Activated T-helper 9 cell treated with anti-CD3 and anti-CD28 coated beads, Interleukin-2, amount 50 U/mL, for 16 hours (primary cell): ENCODE data around the gene HVCN1.
"Not testable (repeated sequence)": the region's sequence is repeated elsewhere in the genome, so short reads cannot be mapped to it uniquely, and the experiment has no call there.

Experiments used
- DNase-seq: peaks from one replicate; pipeline ENCODE4 v3.0.0-alpha.2; 2020; ENCODE audit warnings: low read depth

HVCN1 gene

GRCh38 chr12:110688446-110689280 is at the start of gene HVCN1:
Gene HVCN1 (minus strand): TSS chr12:110689115. CDS start chr12:110683245, 5,870 bp downstream.
- peak; percentile 11 for DNase-seq

GRCh38 chr12:110737532-110737931 is 48.6 kb upstream of the HVCN1 start:
- no peak for DNase-seq

GRCh38 chr12:110737016-110737415 is 48.1 kb upstream of the HVCN1 start:
- not testable (repeated sequence) for DNase-seq

GRCh38 chr12:110733900-110734299 is 45.0 kb upstream of the HVCN1 start:
- no peak for DNase-seq

GRCh38 chr12:110733089-110733715 is 44.3 kb upstream of the HVCN1 start:
- no peak for DNase-seq

- no peak for DNase-seq
Observed at GRCh38 chr12:110732572-110732971, 43.7 kb upstream of the HVCN1 start.

GRCh38 chr12:110731479-110731878 is 42.6 kb upstream of the HVCN1 start:
- no peak for DNase-seq

- no peak for DNase-seq
Observed at GRCh38 chr12:110728628-110729027, 39.7 kb upstream of the HVCN1 start.

GRCh38 chr12:110726708-110727369 is 37.9 kb upstream of the HVCN1 start:
- no peak for DNase-seq

GRCh38 chr12:110726028-110726427 is 37.1 kb upstream of the HVCN1 start:
- DNase-seq, result no peak

GRCh38 chr12:110725267-110725666 is 36.4 kb upstream of the HVCN1 start:
- no peak for DNase-seq

- DNase-seq, result not testable (repeated sequence)
Observed at GRCh38 chr12:110722892-110723291, 34.0 kb upstream of the HVCN1 start.

- no peak for DNase-seq
Observed at GRCh38 chr12:110721570-110721969, 32.7 kb upstream of the HVCN1 start.

GRCh38 chr12:110720516-110720915 is 31.6 kb upstream of the HVCN1 start:
- no peak for DNase-seq

- DNase-seq, result no peak
Observed at GRCh38 chr12:110718222-110718908, 29.4 kb upstream of the HVCN1 start.

- no peak for DNase-seq
Observed at GRCh38 chr12:110717037-110717436, 28.1 kb upstream of the HVCN1 start.

GRCh38 chr12:110708917-110709316 is 20.0 kb upstream of the HVCN1 start:
- DNase-seq, result no peak

- no peak for DNase-seq
Observed at GRCh38 chr12:110705309-110705708, 16.4 kb upstream of the HVCN1 start.

- no peak for DNase-seq
Observed at GRCh38 chr12:110704750-110705149, 15.8 kb upstream of the HVCN1 start.

- DNase-seq, result no peak
Observed at GRCh38 chr12:110704231-110704630, 15.3 kb upstream of the HVCN1 start.

GRCh38 chr12:110702081-110702480 is 13.2 kb upstream of the HVCN1 start:
- DNase-seq, result no peak
